ENCODE results near the gene PDLIM7. TPM values are rescaled to one million over a fixed set of nuclear protein-coding genes. Genes with fewer than 3 reads are reported as not detected.

Gene PDLIM7
- polyA plus RNA-seq, 1 experiment = 195 TPM

DNA sequence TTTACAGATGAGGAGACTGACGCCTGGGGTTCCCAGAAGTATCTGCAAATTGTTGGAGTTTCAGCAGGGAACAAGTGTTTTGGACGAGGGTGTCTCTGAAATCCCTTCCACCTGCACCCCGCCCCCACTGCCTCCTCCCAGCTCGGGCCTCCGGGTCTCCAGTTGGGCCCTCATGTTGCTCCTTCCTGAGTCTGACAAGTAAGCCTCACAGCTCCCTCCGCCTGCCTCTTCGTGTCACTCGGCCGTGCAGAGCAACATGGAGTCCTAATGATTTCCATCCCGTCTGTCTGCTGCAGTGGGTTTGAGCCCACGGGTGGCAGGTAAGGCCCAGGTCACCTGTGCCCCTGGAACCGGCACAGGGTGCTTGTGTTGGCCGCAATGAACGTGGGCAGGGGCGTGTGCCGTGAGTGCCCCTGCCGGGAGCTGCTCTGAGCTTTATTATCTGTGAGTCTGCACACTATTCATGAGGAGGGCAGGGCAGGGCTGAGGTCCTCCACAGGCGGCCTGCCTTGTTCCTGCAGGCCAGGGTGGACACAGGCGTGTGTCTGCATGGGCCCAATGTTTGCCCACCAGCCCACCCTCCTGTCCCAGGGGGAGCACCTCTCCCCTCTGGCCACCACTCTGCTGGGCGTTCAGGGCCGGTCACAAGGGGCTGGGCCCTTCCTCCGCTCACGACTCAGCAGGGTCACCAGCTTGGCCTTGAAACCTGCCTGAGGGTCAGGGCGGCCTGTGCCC, 6.1 kb upstream of the PDLIM7 start:
- CTCF ChIA-PET = interaction anchor here (1.4 to 4.0 kb wide), 2 partner anchors 12 to 113 kb away, joined by 7 to 40 read pairs; partner anchors contain the start of gene DDX41
- POLR2A ChIA-PET = interaction anchor here (1.4 kb wide), 1 partner anchor 8 kb away, joined by 3 read pairs; no protein-coding TSS in a partner anchor
- H3K4me3 ChIP-seq (ENCODE audit: low read depth, low read length) = no peak overlapping the region
- DNase-seq (ENCODE audit: low read depth, low spot score) = no peak
- no peaks in the 10 kb centered on the region for H3K27me3 ChIP-seq (ENCODE audit: control insufficient read depth, insufficient read depth, low read length)
- TF ChIP-seq, protein P1, sequence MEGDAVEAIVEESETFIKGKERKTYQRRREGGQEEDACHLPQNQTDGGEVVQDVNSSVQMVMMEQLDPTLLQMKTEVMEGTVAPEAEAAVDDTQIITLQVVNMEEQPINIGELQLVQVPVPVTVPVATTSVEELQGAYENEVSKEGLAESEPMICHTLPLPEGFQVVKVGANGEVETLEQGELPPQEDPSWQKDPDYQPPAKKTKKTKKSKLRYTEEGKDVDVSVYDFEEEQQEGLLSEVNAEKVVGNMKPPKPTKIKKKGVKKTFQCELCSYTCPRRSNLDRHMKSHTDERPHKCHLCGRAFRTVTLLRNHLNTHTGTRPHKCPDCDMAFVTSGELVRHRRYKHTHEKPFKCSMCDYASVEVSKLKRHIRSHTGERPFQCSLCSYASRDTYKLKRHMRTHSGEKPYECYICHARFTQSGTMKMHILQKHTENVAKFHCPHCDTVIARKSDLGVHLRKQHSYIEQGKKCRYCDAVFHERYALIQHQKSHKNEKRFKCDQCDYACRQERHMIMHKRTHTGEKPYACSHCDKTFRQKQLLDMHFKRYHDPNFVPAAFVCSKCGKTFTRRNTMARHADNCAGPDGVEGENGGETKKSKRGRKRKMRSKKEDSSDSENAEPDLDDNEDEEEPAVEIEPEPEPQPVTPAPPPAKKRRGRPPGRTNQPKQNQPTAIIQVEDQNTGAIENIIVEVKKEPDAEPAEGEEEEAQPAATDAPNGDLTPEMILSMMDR (IDR thresholded peaks at IDR 0.05; ENCODE audit: low read depth, low read length) = no peak
- H3K9me3 ChIP-seq (ENCODE audit: control insufficient read depth, insufficient read depth, low read length) = no peaks in the 10 kb centered on the region
- no peak overlapping the region for H3K27ac ChIP-seq (ENCODE audit: low read depth, low read length)

DNA sequence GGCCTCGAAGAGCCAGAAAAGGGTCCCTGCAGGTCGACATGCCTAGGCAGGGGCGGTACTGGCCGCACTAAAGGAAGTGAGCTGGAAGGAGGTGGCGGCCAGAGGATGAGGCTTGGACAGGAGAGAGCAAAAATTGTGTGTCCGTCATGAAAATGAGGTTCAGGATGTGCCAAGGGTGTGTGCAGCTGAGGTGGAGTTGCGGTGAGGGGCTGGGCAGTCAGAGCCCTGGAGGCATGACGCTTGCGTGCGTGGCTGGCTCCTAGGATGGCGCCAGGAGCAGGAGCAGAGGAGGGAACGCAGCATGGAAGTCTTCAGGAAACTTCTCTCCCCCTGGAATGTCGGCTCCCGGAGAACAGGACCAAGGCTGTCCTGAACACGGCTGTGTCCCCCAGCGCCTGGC, 5.5 kb upstream of the PDLIM7 start:
- Histone ChIP-seq H3K27ac (ENCODE audit: low read depth, low read length) (no peak overlapping the region), H3K9me3 (ENCODE audit: control insufficient read depth, insufficient read depth, low read length) (no peaks in the 10 kb centered on the region), H3K27me3 (ENCODE audit: control insufficient read depth, insufficient read depth, low read length) (no peaks in the 10 kb centered on the region), H3K4me3 (ENCODE audit: low read depth, low read length) (no peak overlapping the region)
- CTCF ChIA-PET = interaction anchor here (2.8 to 4.0 kb wide), 3 partner anchors 12 to 113 kb away, joined by 25 to 40 read pairs (median 35); partner anchors contain the start of gene DDX41
- POLR2A ChIA-PET = no interaction called here
- TF ChIP-seq, protein P1 (IDR thresholded peaks at IDR 0.05; ENCODE audit: low read depth, low read length) = no peak
- DNase-seq (ENCODE audit: low read depth, low spot score) = no peak

DNA sequence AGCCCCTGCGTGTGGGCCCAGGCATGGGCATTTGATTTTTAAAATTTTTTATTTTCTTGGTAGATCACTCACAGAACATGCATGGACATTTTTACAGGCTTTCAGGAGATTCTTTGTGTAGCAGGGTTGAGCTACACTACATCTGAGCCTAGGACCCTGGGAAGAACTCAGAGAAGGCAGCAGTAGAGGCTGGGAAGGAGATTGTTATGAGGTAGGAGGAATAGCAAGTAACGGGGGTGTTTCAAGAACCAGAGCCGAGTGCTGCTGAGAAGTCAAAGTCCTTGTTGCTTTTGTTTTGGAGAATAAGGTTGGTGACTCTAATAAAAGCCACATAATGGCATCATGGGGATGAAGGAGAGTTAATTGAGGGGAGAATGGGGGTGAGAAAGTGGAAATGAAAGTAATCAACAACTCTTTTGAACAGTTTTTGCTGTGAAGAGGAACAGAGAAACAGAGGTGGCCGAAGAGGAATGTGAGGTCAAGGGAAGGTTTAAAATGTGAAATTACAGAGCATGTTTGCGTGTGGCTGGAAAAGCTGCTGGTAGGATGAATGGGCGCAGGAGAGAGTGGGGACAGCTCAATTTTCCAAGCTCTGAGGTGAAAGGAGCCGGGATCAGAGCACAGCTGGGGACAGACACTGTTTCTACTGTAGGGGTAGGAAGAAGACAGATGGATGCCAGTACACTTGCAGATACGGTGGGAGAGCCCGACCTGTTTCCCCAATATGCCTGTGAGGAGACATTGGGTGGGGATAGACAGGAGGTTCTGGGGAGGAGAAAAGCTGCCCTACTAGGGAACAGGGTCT, 4.7 kb upstream of the PDLIM7 start:
- DNase-seq (ENCODE audit: low read depth, low spot score) = no peak
- Histone ChIP-seq H3K9me3 (ENCODE audit: control insufficient read depth, insufficient read depth, low read length) (no peaks in the 10 kb centered on the region), H3K4me3 (ENCODE audit: low read depth, low read length) (no peak overlapping the region), H3K27me3 (ENCODE audit: control insufficient read depth, insufficient read depth, low read length) (no peaks in the 10 kb centered on the region), H3K27ac (ENCODE audit: low read depth, low read length) (no peak overlapping the region)
- CTCF ChIA-PET = interaction anchor here (0.5 to 4.0 kb wide), 24 partner anchors 9 to 192 kb away, joined by 3 to 40 read pairs (median 8); partner anchors contain the start of genes DDX41 and LMAN2
- POLR2A ChIA-PET = interaction anchor here (1.4 kb wide), 1 partner anchor 13 kb away, joined by 3 read pairs; no protein-coding TSS in a partner anchor
- TF ChIP-seq, protein P1 (IDR thresholded peaks at IDR 0.05; ENCODE audit: low read depth, low read length) = no peak

DNA sequence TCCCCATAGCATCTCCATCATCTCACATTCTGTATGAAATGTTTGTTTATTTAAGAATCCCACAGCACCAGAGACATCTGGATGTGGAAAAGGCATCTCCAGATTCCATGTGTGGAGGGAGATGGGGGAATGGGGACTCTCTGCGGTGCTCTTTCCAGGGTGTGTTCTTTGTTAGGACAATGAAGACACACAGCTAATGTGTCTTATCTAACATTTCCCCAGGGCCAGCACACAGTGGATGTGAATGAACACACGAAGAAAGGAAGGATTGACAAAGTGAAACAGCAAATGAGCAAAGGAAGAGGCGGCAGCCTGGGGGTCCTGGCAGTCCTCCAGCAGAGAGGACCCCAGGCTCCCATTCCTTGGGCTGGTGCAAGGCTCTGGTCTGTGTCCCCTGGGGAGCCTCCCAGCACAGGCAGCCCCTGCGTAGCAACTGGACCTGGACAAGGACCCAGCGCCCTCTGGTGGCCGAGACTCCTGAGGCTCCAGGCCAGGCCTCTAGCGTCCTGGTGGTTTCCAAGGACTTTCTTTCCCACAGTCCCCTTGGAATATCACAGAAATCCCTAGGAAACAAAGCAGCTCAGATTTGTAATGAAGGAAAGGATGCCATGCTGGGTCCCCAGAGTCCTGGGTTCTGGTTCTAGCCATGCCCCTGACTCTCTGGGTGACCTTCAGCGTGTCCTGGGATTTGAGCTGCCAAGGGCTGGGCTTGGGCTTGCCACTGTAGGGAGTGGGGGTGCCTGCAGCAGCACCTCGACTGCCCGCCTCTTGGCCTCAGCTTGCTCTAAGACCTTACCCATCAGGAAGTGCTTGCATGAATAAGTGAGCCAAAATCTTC, 3.5 kb upstream of the PDLIM7 start:
- TF ChIP-seq, protein P1 (IDR thresholded peaks at IDR 0.05; ENCODE audit: low read depth, low read length) = peak; percentile 95
- H3K27me3 ChIP-seq (ENCODE audit: control insufficient read depth, insufficient read depth, low read length) = no peaks in the 10 kb centered on the region
- H3K27ac ChIP-seq (ENCODE audit: low read depth, low read length) = peak overlapping the region; percentile 67
- ChIA-PET POLR2A (interaction anchor here (0.8 to 1.4 kb wide), 4 partner anchors 15 to 45 kb away, joined by 3 to 4 read pairs (median 4); no protein-coding TSS in a partner anchor), CTCF (interaction anchor here (0.6 to 4.0 kb wide), 29 partner anchors 8 to 191 kb away, joined by 3 to 40 read pairs (median 7); partner anchors contain the start of genes DDX41 and LMAN2)
- no peak for DNase-seq (ENCODE audit: low read depth, low spot score)
- no peak overlapping the region for H3K4me3 ChIP-seq (ENCODE audit: low read depth, low read length)
- H3K9me3 ChIP-seq (ENCODE audit: control insufficient read depth, insufficient read depth, low read length) = no peaks in the 10 kb centered on the region; the same call in 1 of the 2 replicates

Measured in AG04450 (cell line).